Measurements from ENCODE around the gene DLGAP3.

- TF ChIP-seq NFRKB (IDR thresholded peaks at IDR 0.05) (no peak), FOXK2 (IDR thresholded peaks at IDR 0.05) (no peak), SP1 (IDR thresholded peaks at IDR 0.05) (no peak), ELF4 (IDR thresholded peaks at IDR 0.05) (no peak), BHLHE40 (IDR thresholded peaks at IDR 0.05; ENCODE audit: borderline replicate concordance) (no peak), SUZ12 (IDR thresholded peaks at IDR 0.05) (no peak), L3MBTL2 (conservative IDR thresholded peaks at IDR 0.05) (no peak)
Measured at GRCh38 chr1:34847094-34847493, 82.4 kb downstream of the DLGAP3 start.

All from HEK293T (cell line).